NK-92 (cell line): ENCODE measurements around the gene SLC25A25.
"Not testable (repeated sequence)": the region's sequence is repeated elsewhere in the genome, so short reads cannot be mapped to it uniquely, and the experiment has no call there.

ENCODE experiments used
- DNase-seq: peaks from one replicate; lab custom pipeline; 2025; ENCODE audit not compliant: unreplicated experiment; lab: John Stamatoyannopoulos, UW

SLC25A25 gene

GRCh38 chr9:128051932-128052709 is 15.9 kb upstream of the SLC25A25 start:
- no peak for DNase-seq

GRCh38 chr9:128053560-128053959 is 14.5 kb upstream of the SLC25A25 start:
- no peak for DNase-seq

GRCh38 chr9:128054087-128054486 is 13.9 kb upstream of the SLC25A25 start:
- no peak for DNase-seq

- no peak for DNase-seq
Observed at GRCh38 chr9:128055344-128056040, 12.5 kb upstream of the SLC25A25 start.

GRCh38 chr9:128056086-128056485 is 11.9 kb upstream of the SLC25A25 start:
- no peak for DNase-seq

GRCh38 chr9:128056887-128057723 is 10.9 kb upstream of the SLC25A25 start:
- DNase-seq, result no peak

GRCh38 chr9:128057724-128058409 is 10.2 kb upstream of the SLC25A25 start:
- DNase-seq, result no peak

GRCh38 chr9:128059365-128059983 is 8.6 kb upstream of the SLC25A25 start:
- no peak for DNase-seq

GRCh38 chr9:128061275-128061960 is 6.6 kb upstream of the SLC25A25 start:
- no peak for DNase-seq

- no peak for DNase-seq
Observed at GRCh38 chr9:128062279-128062678, 5.8 kb upstream of the SLC25A25 start.

GRCh38 chr9:128062846-128063831 is 4.9 kb upstream of the SLC25A25 start:
- DNase-seq, result no peak

GRCh38 chr9:128065907-128066712 is 1.9 kb upstream of the SLC25A25 start:
- DNase-seq, result no peak

- peak; percentile 59 for DNase-seq
Observed at GRCh38 chr9:128066713-128067644, 1.1 kb upstream of the SLC25A25 start, which contains the start of gene NAIF1. NAIF1 (minus strand) TSS chr9:128067320; CDS start chr9:128067101, 219 bp downstream.

GRCh38 chr9:128068386-128069205 is 564 bp downstream of the SLC25A25 start:
- no peak for DNase-seq

- DNase-seq, result no peak
Observed at GRCh38 chr9:128070874-128071273, 2.8 kb downstream of the SLC25A25 start.

GRCh38 chr9:128071475-128071874 is 3.4 kb downstream of the SLC25A25 start:
- DNase-seq, result not testable (repeated sequence)
